G401.6 (cell line): Measurements from ENCODE around the gene TTC32.
A peak's percentile ranks its signal among the peaks of the same experiment; 100 is the strongest.
"Not testable (repeated sequence)": the region's sequence is repeated elsewhere in the genome, so short reads cannot be mapped to it uniquely, and the experiment has no call there.

Source experiments
- FAIRE-seq: peaks from 2 replicates; lab custom pipeline; 2012; peaks lifted over from hg19 to GRCh38; lab: Jason Lieb, UNC

The TTC32 gene

GRCh38 chr2:19901442-19902215, at the start of gene TTC32:
Gene TTC32, minus strand, starts transcription at chr2:19901983. Its CDS starts 129 bp downstream, at chr2:19901854.
- FAIRE-seq: peak; percentile 19

GRCh38 chr2:19949071-19949470, 47.3 kb upstream of the TTC32 start:
- no peak for FAIRE-seq

GRCh38 chr2:19947184-19947940, 45.6 kb upstream of the TTC32 start:
- FAIRE-seq: no peak

GRCh38 chr2:19944205-19944845, 42.5 kb upstream of the TTC32 start:
- no peak for FAIRE-seq

GRCh38 chr2:19943189-19943588, 41.4 kb upstream of the TTC32 start:
- FAIRE-seq: no peak

GRCh38 chr2:19942199-19942598, 40.4 kb upstream of the TTC32 start:
- FAIRE-seq: no peak

GRCh38 chr2:19937004-19937403, 35.2 kb upstream of the TTC32 start:
- no peak for FAIRE-seq

- FAIRE-seq: no peak
Measured at GRCh38 chr2:19936203-19936602, 34.4 kb upstream of the TTC32 start.

- FAIRE-seq: peak; percentile 89
Measured at GRCh38 chr2:19933351-19933981, 31.7 kb upstream of the TTC32 start.

- no peak for FAIRE-seq
Measured at GRCh38 chr2:19932928-19933327, 31.1 kb upstream of the TTC32 start.

- FAIRE-seq: no peak
Measured at GRCh38 chr2:19929226-19929625, 27.4 kb upstream of the TTC32 start.

- FAIRE-seq: not testable (repeated sequence)
Measured at GRCh38 chr2:19927816-19928215, 26.0 kb upstream of the TTC32 start.

- not testable (repeated sequence) for FAIRE-seq
Measured at GRCh38 chr2:19924526-19924925, 22.7 kb upstream of the TTC32 start.

- FAIRE-seq: not testable (repeated sequence)
Measured at GRCh38 chr2:19922188-19922587, 20.4 kb upstream of the TTC32 start.

GRCh38 chr2:19916385-19916950, 14.7 kb upstream of the TTC32 start:
- no peak for FAIRE-seq

GRCh38 chr2:19914266-19914975, 12.6 kb upstream of the TTC32 start:
- FAIRE-seq: no peak

- FAIRE-seq: no peak
Measured at GRCh38 chr2:19911808-19912509, 10.2 kb upstream of the TTC32 start.

GRCh38 chr2:19902216-19902740, 495 bp upstream of the TTC32 start:
- FAIRE-seq: no peak

- FAIRE-seq: no peak
Measured at GRCh38 chr2:19900931-19901441, 797 bp downstream of the TTC32 start.
